HG03439 (cell line): ENCODE data around the gene TRIM69.
"Not testable (repeated sequence)": the region's sequence is repeated elsewhere in the genome, so short reads cannot be mapped to it uniquely, and the experiment has no call there.

Source experiments
- ATAC-seq: cut with Tn5 transposase; IDR thresholded peaks from one replicate; pipeline ENCODE4 v1.9.1; 2021; ENCODE audit warnings: mild to moderate bottlenecking, moderate library complexity; ENCODE audit not compliant: unreplicated experiment

Gene TRIM69

DNA sequence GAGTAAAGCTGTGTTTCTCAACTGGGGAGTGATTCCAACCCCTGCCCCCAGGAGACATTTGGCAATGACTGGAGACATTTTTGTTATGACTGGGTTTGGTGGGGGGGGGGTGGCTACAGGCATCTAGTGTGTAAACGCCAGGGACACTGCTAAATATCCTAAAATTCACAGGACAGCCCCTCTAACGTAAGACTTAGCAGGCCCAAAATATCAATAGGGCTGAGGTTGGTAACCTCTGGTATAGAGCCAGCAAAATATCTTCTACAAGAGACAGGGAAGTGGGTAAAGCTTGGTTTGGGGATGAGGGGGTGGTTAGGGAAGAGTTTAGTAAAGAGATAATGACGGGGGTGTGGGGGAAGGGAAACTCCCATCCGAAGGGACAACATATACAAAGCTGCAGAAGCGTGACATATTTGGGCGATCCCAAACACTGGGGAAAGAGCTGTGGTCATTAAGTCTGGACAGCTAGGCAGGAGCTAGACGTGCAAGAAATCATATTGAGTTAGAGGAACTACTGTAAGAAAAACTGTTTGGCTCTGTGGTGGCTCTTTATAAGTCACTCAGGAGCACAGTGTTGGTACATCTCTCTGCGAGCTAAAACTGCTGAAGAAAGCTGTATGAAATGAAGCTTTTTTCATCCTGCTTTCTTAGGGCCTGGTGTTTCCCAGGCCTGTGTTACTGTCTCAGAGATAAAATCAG lies 697 bp upstream of the TRIM69 start:
- ATAC-seq = no peak

DNA sequence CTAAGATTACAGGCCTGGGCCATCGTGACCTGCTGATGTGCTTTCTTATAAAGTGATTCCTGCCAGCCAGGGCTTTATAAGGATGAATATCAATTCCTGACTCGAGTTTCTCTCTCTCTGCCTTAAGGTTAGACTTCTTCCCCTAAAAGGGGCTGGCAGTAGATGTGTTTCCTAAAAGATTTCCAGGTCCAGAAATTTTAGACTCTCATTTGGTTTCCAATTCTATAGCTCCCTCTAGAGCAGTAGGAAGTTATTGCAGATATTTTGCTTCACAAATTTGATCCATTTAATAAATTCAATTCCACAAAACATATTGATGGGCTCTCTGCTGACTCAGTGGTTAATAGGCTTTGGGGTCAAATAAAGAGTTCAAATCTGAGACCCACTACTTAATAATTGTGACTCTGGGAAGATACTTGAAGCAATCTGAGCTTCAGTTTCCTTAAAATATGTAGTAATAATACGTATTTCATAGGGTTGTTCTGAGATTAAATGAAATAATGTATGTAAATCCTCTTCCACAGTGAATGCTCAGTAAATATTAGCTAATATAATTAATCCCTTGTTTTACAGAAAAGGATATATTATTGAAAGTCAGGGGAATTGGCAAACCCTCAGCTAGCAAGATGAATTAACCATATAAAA lies 2.1 kb downstream of the TRIM69 start:
- ATAC-seq = no peak

DNA sequence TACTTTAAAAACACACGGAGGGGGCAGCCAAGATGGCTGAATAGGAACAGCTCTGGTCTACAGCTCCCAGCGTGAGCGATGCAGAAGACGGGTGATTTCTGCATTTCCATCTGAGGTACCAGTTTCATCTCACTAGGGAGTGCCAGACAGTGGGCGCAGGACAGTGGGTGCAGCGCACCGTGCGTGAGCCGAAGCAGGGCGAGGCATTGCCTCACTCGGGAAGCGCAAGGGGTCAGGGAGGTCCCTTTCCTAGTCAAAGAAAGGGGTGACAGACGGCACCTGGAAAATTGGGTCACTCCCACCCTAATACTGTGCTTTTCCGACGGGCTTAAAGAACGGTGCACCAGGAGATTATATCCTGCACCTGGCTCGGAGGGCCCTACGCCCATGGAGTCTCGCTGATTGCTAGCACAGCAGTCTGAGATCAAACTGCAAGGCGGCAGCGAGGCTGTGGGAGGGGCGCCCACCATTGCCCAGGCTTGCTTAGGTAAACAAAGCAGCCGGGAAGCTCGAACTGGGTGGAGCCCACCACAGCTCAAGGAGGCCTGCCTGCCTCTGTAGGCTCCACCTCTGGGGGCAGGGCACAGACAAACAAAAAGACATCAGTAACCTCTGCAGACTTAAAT lies 3.0 kb downstream of the TRIM69 start:
- ATAC-seq = not testable (repeated sequence)

DNA sequence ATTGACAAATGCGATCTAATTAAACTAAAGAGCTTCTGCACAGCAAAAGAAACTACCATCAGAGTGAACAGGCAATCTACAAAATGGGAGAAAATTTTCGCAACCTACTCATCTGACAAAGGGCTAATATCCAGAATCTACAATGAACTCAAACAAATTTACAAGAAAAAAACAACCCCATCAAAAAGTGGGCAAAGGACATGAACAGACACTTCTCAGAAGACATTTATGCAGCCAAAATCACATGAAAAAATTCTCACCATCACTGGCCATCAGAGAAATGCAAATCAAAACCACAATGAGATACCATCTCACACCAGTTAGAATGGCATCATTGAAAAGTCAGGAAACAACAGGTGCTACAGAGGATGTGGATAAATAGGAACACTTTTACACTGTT lies 7.1 kb downstream of the TRIM69 start:
- not testable (repeated sequence) for ATAC-seq

DNA sequence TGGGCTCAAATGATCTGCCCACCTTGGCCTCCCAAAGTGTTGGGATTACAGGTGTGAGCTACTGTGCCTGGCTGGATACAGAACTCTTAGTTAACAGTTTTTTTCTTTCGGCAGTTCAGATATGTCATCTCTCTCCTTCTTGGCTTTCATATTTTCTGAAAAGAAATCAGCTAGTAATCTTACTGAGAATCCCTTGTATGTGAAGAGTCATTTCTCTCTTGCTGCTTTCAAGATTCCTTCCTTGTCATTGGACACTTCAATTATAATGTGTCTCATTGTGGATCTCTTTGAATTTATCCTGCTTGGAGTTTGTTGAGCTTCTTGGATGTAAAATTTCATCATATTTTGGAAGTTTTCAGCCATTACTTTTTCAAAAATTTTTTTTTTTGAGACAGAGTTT lies 17.0 kb downstream of the TRIM69 start:
- ATAC-seq = no peak

DNA sequence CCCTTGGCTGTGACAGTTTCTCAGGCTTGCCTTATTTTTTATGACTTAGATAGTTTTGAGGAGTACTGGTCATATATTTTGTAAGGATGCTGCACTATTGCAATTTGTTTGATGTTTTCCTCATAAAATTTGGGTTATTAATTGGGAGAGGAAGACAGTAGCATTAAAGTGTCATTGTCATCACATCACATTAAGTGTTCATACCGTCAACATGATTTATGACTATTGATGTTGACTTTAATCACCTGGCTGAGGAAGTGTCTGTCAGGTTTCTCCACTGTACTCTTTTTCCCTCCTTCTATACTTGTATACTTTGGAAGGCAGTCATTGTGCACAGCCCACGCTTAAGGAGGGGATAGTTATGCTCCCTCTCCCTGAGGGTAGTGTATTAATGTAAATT lies 26.9 kb downstream of the TRIM69 start:
- no peak for ATAC-seq

DNA sequence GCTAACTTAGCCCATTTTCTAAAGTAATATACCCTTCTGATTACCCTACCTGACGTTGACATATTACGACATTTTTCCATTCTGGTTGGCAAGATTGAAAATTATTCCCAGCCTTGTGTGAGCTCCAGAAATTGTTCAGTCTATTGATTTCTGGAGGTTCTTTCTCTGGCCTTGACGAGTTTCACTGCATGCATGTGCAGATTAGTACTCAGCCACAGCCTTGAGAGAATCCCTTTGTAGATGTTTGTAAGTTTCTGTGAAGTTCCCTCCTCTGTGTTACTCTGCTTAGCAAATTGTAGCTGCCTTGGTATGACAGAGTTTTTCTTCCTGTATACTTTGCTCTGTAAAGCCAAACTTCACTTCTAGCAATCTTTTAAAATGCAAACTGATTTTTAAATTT lies 27.5 kb downstream of the TRIM69 start:
- ATAC-seq = no peak

DNA sequence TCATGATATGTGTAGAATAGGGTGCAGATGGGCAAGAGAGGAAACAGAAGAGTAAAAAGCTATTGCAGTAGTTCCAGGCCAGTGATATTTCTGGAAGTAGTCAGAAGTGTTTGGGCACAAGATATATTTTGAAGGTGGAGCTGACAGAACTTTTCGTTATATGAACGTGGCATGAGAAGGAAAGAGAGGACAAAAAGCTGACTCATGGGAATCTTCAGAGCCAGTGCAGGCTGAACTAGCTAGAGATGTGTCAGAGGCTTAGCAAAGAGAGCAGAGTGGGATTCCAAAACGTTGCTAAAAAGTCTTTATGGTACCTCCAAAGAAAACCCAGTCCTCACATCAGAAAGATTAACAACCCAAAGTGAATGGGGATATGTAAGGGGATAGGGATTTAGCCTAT lies 28.7 kb downstream of the TRIM69 start:
- no peak for ATAC-seq

DNA sequence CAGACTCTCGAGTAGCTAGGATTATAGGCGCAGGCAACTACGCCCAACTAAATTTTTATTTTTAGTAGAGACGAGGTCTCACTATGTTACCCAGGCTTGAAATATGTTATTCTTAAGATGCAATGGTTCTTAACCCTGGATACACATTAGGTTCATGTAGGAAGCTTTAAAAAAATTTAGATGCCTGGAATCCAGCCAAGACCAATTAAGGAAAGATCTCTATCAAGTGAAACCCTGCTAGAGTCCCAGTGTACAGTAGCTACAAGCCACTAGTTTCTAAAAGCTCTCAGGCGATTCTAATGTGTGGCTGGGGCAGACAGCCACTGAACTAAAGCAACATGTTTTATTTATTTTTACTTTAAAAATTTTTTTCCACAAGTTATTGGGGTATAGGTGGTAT lies 33.2 kb downstream of the TRIM69 start:
- ATAC-seq = no peak

DNA sequence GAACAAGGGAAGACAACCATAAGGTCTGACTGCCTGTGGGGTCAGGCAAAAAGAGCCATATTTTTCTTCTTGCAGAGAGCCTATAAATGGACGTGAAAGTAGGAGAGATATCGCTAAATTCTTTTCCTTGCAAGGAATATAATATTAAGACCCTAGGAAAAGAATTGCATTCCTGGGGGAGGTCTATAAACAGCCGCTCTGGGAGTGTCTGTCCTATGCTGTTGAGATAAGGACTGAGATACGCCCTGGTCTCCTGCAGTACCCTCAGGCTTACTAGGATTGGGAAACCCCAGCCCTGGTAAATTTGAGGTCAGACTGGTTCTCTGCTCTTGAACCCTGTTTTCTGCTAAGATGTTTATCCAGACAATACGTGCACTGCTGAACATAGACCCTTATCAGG lies 34.4 kb downstream of the TRIM69 start:
- not testable (repeated sequence) for ATAC-seq

DNA sequence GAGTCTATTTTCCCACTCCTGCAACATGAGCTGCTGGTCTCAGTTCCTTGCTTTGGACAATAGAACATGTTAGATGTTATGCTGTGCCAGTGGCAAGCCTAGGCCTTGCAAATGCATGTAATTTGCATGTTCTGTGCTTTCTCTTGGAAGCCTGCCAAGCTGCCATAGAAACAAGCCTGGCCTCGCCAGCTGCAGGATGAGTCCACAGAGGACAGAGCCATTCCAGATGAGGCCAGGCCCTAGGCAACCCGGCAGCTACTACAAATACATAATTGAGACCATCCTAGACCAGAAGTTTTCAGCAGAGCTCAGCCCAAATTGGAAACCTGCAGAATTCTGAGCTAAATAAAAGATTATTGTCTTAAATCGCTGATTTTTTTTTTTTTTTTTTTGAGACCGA lies 39.6 kb downstream of the TRIM69 start:
- no peak for ATAC-seq

DNA sequence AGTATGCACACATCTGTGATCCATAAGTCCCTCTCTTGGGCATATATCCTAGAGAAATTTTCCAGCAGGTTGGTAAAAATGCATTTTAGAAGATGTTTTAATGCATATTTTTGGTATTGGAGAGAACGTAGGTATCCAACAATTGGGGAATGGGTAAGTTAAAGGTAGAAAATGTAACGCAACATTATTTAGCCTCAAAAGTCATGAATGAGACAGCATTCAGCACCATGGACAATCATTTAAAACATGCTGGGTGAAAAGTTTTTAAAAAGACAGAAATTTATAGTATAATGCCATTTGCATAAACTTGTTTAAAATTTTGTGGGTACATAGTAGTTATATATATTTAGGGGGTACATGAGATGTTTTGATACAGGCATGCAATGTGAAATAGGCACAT lies 43.4 kb downstream of the TRIM69 start:
- no peak for ATAC-seq

DNA sequence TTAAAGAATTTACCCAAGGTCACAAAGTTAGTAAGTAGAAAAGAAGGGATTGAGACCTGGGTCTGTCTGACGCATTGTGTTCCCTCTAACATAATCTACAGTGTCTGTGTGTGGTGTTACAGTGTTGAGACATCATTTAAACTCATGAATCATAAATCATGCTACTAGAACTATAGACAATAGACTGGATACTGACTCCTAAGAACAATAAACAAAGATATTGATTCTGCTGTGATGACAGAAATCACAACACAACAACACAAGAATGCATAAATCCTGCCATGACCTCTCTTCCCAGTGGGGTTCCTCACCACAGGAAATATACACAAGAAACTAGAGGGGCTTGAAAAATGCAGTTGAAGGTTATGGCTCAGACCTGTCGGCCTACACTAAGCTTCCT lies 44.3 kb downstream of the TRIM69 start:
- ATAC-seq = no peak

DNA sequence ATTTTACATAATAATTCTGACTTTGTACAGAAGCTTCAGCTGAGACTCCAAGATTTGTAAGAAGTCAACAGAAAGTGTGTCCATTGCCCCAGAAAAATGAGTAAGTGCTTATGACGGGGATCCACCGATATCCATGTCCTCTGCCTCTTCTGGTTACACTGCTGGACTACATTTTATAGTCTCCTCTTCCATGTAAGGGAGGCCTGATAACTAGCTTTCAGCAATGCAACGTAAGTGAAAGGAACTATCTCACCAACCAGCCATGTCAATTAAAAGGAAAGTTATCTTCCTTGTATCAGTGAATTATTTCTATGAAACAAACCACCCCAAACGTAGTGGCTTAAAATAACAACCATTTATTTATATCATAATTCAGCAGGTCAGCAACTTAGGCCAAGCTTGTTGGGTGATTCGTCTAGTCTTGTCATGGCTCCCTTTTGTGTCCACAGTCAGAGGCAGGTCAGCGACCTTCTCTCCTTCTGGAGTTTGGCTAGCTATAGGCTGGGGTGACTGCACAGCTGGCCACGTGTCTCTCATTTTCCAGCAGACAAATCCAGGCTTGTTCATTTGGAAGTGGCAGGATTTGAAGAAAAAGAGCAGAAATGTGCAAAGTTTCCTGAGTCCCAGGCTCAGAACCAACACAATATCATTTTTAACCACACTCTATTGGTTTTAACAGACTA lies 44.9 kb downstream of the TRIM69 start:
- no peak for ATAC-seq

DNA sequence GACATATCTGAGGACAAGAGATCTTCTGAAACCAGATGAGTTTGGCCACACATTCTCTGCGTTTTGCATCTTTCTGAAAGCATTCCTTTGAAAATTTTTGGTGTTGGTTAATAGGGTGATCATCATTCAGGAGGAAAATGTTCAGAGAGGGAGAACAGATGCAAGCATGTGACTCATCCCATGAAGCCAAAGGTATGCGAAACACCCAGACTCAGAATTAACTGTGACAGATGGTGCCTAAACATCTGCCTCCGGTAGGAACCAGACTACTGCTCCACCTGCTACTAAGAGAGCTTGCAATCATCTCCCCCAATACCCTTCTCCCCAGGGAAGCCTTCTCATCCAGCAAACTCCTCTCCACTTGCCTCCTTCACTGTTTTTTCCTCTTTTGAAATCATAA lies 46.2 kb downstream of the TRIM69 start:
- ATAC-seq = no peak

DNA sequence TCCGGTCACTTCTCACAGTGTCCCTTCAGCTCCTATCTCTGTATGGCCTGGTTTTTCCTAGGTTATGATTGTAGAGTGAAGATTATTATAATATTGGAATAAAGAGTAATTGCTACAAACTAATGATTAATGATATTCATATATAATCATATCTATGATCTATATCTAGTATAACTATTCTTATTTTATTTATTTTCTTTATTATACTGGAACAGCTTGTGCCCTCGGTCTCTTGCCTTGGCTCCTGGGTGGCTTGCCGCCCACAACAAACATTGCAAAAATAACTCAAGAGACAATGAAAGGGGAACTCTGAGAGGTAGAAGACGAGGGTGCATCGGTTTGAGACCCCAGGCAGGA lies 48.6 kb downstream of the TRIM69 start:
- not testable (repeated sequence) for ATAC-seq

DNA sequence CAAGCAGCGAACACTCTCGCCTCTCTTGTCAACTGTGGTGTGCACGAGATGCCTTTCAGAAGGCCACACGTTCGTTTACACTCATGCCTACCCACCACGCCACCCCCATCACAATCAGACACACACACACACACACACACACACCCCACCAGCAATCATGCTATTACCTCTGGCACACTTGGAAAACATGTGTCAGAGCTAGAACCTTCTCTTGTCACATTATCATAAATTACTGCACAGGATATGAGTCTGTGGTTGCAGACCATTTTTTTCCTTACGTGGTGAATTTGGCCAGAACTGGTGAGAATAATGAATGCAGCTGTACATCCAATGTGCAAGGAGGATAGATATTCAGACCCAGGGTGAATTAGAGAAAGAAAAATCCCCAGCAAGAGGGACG lies 52.4 kb downstream of the TRIM69 start:
- no peak for ATAC-seq

DNA sequence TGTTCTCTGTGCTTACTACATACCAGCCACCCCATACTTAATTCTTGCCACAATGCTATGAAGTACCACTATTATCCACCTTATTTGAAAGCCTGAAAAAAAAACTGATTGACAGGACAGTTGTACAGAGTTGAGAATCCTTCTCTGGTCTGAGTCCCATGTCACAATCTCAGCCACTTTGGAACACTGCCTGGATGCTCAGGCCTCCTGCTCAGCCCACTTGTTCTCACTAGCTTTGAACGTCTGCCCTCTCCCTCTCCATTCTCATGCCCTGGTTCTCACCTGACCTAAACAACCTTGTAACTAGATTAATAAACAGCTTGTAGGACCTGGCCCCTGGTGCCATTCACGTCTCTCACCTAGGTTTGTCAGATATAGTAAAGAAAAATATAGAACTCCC lies 53.9 kb downstream of the TRIM69 start:
- no peak for ATAC-seq

DNA sequence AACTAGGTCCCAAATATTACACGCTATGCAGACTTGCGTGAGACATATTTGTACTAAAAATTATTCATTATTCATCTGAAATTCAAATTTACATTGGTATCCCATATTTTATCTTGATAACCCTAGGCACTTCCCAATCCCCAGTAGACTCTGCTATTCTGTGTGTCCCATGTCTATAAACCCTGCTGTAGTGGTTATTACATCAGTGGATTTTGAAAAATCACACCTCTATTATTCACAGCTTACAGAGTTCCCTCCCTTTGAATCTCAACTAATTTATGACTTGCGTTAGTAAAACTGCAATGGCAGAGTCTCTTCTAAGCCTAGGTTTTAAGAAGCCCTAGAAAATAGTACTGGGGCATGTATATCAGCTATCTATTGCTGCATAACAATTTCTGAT lies 54.3 kb downstream of the TRIM69 start:
- no peak for ATAC-seq

DNA sequence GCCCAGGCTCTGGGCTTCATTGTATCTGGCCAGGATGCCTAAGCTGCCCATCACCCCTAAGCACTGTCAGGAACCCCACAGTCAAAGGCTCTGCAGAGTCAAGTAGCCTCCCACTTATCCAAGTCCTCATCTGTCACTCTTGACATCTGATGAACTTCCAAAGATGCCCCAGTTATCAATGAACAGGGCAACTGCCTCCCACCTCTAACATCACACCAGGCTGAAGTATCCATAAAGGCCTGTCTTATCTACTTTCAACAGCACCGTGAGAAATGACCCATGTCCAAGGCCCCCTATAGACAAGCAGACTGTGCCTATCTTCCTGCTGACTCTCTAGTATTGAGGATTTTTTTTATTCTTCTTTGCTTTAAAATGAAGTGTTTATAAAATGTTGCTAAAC lies 56.4 kb downstream of the TRIM69 start:
- ATAC-seq = no peak

DNA sequence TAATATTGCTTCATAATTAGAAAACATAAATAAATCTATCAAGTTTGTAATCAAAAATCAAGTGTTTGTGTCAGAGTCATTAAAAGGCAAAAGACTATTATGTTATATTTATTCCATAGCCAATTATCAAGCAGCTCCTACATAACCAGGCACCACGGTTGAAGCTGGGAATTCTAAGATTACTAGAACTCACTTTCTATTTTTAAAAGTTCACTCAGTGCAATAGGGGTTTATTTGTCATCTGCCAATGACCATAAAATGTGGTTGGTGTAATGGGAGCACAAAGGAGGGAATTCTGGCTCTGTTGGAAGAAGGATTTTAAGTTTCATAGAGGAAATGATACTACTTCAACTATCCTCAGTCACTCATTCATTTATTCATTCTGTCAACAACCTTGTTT lies 57.7 kb downstream of the TRIM69 start:
- no peak for ATAC-seq

DNA sequence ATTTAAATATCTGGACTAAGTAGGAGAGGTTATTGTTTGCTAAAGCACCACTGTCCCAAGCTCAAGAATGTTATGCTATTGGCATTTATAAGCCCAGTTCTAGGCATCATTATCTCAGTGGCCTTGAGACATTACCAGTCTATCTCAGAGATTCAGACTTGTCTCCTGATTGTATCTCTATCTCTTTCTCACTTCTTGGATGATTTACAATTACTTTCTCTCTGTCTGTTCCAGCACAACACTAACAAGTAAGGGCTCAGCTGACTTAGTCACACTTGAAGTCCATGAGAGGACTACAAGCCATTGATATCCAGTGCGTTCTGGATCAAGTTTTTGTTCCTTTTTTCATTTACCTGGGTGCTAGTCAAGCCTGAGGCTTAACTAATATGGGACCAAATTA lies 60.2 kb downstream of the TRIM69 start:
- no peak for ATAC-seq
